K562 (cell line): ENCODE measurements around the gene P2RX1. TPM values are rescaled to one million over a fixed set of nuclear protein-coding genes. Genes with fewer than 3 reads are reported as not detected.
A peak's percentile ranks its signal among the peaks of the same experiment; 100 is the strongest.

Experiments used
- ATF4 ChIP-seq: fragments of 450-650 bp; formaldehyde crosslinking; IDR thresholded peaks from 2 replicates; pipeline ENCODE4 v1.4.0; 2022; ENCODE audit warnings: mild to moderate bottlenecking, moderate library complexity
- CBFB ChIP-seq: sonication (generic); formaldehyde crosslinking; IDR thresholded peaks from 2 replicates; pipeline ENCODE4 v1.4.0; 2020; ENCODE audit warnings: mild to moderate bottlenecking, missing genetic modification reagents
- CREB5 ChIP-seq: fragments of 250-450 bp; sonication (Bioruptor Pico); IDR thresholded peaks from 2 replicates; pipeline ENCODE4 v1.5.0; 2020; ENCODE audit warnings: mild to moderate bottlenecking
- CREM ChIP-seq: IDR thresholded peaks from 2 replicates; pipeline ENCODE4 v1.6.1; 2014; ENCODE audit warnings: antibody characterized with exemption, low read depth
- E2F6 ChIP-seq, 2 experiments: IDR thresholded peaks; 2 replicates each; pipeline ENCODE4 v1.6.1; 2011; ENCODE audit warnings: borderline replicate concordance in 1 of 2, control low read depth in 1 of 2, low read depth in 1 of 2, low read length in 1 of 2, mild to moderate bottlenecking in 1 of 2, mixed read lengths in 1 of 2, moderate library complexity in 1 of 2; ENCODE audit not compliant: insufficient read depth in 1 of 2, insufficient read length in 1 of 2, poor library complexity in 1 of 2, severe bottlenecking in 1 of 2; ENCODE audit errors: extremely low read depth in 1 of 2
- E4F1 ChIP-seq: fragments of 250-450 bp; sonication (Bioruptor Pico); IDR thresholded peaks from 2 replicates; pipeline ENCODE4 v1.5.0; 2021; ENCODE audit warnings: mild to moderate bottlenecking, borderline replicate concordance
- FOXP4 ChIP-seq: sonication (generic); formaldehyde crosslinking; IDR thresholded peaks from 2 replicates; pipeline ENCODE4 v1.8.0; 2022; ENCODE audit warnings: mild to moderate bottlenecking, missing genetic modification reagents, borderline replicate concordance
- HMGN3 ChIP-seq: IDR thresholded peaks from 2 replicates; pipeline ENCODE4 v1.6.1; 2011; ENCODE audit warnings: borderline replicate concordance, low read depth, mild to moderate bottlenecking, mixed read lengths, low read length; ENCODE audit not compliant: insufficient read length; ENCODE audit errors: extremely low read depth
- KDM5B ChIP-seq: fragments of 200-600 bp; sonication (generic); IDR thresholded peaks from 2 replicates; pipeline ENCODE4 v1.6.1; 2012; ENCODE audit warnings: low read depth, mild to moderate bottlenecking, moderate library complexity, low read length, control low read depth, inconsistent platforms; ENCODE audit not compliant: insufficient replicate concordance
- MAX ChIP-seq: sonication (generic); formaldehyde crosslinking; IDR thresholded peaks from 2 replicates; pipeline ENCODE4 v1.9.0; 2022; ENCODE audit warnings: mild to moderate bottlenecking, missing genetic modification reagents
- MYC ChIP-seq, 2 experiments: fragments of 250-450 bp in 1 of 2; sonication (Bioruptor Pico) in 1 of 2; IDR thresholded peaks; 2 replicates each; pipeline versions ENCODE4 v1.5.1 to v1.6.1; 2012 to 2021; ENCODE audit warnings: low read depth in 2 of 2, borderline replicate concordance in 1 of 2, improper control_type of control experiment in 1 of 2, low read length in 1 of 2, mild to moderate bottlenecking in 1 of 2, moderate library complexity in 1 of 2
- POLR2A ChIP-seq: fragments of 450-650 bp; conservative IDR thresholded peaks from 2 replicates; pipeline ENCODE4 v1.6.1; 2016
- RBM25 ChIP-seq: fragments of 200-400 bp; formaldehyde crosslinking; IDR thresholded peaks from 2 replicates; pipeline ENCODE4 v1.6.1; 2018; ENCODE audit warnings: low read length, low read depth, moderate library complexity; ENCODE audit not compliant: severe bottlenecking
- RCOR1 ChIP-seq, 2 experiments: IDR thresholded peaks; 2 replicates each; pipeline ENCODE4 v1.6.1; 2012; ENCODE audit warnings: low read depth in 2 of 2, low read length in 2 of 2, borderline replicate concordance in 1 of 2, improper control_type of control experiment in 1 of 2
- RFX1 ChIP-seq: fragments of 450-650 bp; IDR thresholded peaks from 2 replicates; pipeline ENCODE4 v1.6.1; 2016; ENCODE audit warnings: mild to moderate bottlenecking, moderate library complexity
- TAF1 ChIP-seq: IDR thresholded peaks from 2 replicates; pipeline ENCODE4 v1.6.1; 2011; ENCODE audit warnings: mild to moderate bottlenecking, low read length, moderate library complexity; ENCODE audit not compliant: insufficient read depth, control insufficient read depth, severe bottlenecking; ENCODE audit errors: extremely low read depth
- polyA plus RNA-seq, 8 experiments: library from polyadenylated mRNA; depleted of rRNA in 4 of 8; stranded (reverse) in 5 of 8; unstranded in 3 of 8; fragments of >200 nt; fragmentation: Nextera tagmentation in 2 of 8; fragmentation: Illumina TruSeq in 1 of 8; extraction: Ambion mirVana in 2 of 8; extraction: Trizol in 1 of 8; gene quantifications; 2 replicates each; pipeline versions ENCODE4 v1.2.1 to v1.2.3, GENCODE V29; 2011 to 2014; ENCODE audit warnings: inconsistent platforms in 1 of 8, missing spikeins in 1 of 8
- total RNA-seq, 7 experiments: library from RNA; depleted of rRNA in 6 of 7; stranded (reverse); fragments of >200 nt in 6 of 7; fragmentation: Illumina TruSeq in 2 of 7; extraction: Trizol in 2 of 7; gene quantifications; 2 replicates each; pipeline versions ENCODE4 v1.2.1 to v1.2.3, GENCODE V29; 2011 to 2021; ENCODE audit warnings: low replicate concordance in 1 of 7

The P2RX1 gene
- total and polyA plus RNA-seq, 9 of the 15 experiments (the other 6 are each of a cell fraction or from before 2014, with no cell fraction given), result 0.27 to 20.3 (median 10.3) TPM

- TF ChIP-seq FOXP4, result no peak
- peak; percentile 98 for TF ChIP-seq RBM25
- 0 out of 2 replicates have a peak, but pooled peaks have one; percentile 17 for TF ChIP-seq MYC (IDR thresholded peaks at IDR 0.05; ENCODE audit: low read depth, low read length)
- no peak for TF ChIP-seq MYC (CRISPR knock-in tag; IDR thresholded peaks at IDR 0.05; ENCODE audit: borderline replicate concordance, low read depth)
- TF ChIP-seq KDM5B, result peak; percentile 59
- TF ChIP-seq E2F6 (IDR thresholded peaks at IDR 0.05; ENCODE audit: borderline replicate concordance in 1 of 2, extremely low read depth in 1 of 2, insufficient read depth in 1 of 2, insufficient read length in 1 of 2, low read depth in 1 of 2, low read length in 1 of 2, poor library complexity in 1 of 2, severe bottlenecking in 1 of 2), result peak; percentile 10 to 59
- TF ChIP-seq POLR2A, result peak; percentile 73
- no peak for TF ChIP-seq CBFB
- peak; percentile 38; the same call in 1 of the 2 replicates for TF ChIP-seq E4F1 (CRISPR knock-in tag)
- peak; percentile 58; the same call in 1 of the 2 replicates for TF ChIP-seq CREB5 (CRISPR knock-in tag)
- TF ChIP-seq ATF4 (CRISPR knock-in tag), result peak; percentile 17; the same call in 1 of the 2 replicates
- TF ChIP-seq TAF1, result peak; percentile 21
- 0 out of 4 replicates have a peak, but pooled peaks of 1 of the 2 experiments have one; percentile 3 for TF ChIP-seq RCOR1 (IDR thresholded peaks at IDR 0.05; ENCODE audit: borderline replicate concordance in 1 of 2, low read depth in 2 of 2, low read length in 2 of 2)
- TF ChIP-seq HMGN3, result peak; percentile 63
- TF ChIP-seq CREM, result peak; percentile 6; the same call in 1 of the 2 replicates
- TF ChIP-seq MAX, result peak; percentile 59
- no peak for TF ChIP-seq RFX1
Observed at GRCh38 chr17:3893003-3893719, 23.1 kb downstream of the P2RX1 start, which contains the start of gene CAMKK1 (continued).
